Measurements from ENCODE around the gene MLANA. TPM values are rescaled to one million over a fixed set of nuclear protein-coding genes. Genes with fewer than 3 reads are reported as not detected.

Gene MLANA
- polyA plus RNA-seq (not detected in 2 replicates), polyA minus RNA-seq (not detected in 2 replicates)

DNA sequence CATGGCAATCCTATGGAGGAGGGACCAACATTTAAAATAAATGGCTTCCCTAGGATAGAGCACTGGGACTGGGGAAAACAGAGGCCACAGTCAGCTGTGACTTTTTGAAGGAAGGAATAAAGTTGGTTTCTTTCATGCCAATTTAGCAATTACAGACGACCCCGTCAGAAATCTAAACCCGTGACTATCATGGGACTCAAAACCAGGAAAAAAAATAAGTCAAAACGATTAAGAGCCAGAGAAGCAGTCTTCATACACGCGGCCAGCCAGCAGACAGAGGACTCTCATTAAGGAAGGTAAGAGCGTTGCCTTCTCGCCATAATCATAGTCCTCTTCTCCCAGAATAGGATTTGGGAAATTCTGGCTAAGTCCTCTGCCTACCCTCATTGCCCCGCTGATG is at the start of gene MLANA:
Gene MLANA, plus strand, starts transcription at position 249 of the 400 bp plus-strand sequence. CDS start 1,586 bp downstream, outside the sequence.
- Histone ChIP-seq H3K36me3 (ENCODE audit: insufficient read depth, low read length) (no peaks in the 10 kb centered on the region), H3K4me2 (ENCODE audit: low read length) (no peak within 1 kb of the TSS), H3K9me3 (ENCODE audit: low read length) (no peaks in the 10 kb centered on the region), H3K9me2 (ENCODE audit: insufficient read depth, low read length) (no peaks in the 10 kb centered on the region), H3F3A (ENCODE audit: insufficient read depth, low read length, poor library complexity, severe bottlenecking) (no peaks in the 10 kb centered on the region), H2AFZ (ENCODE audit: low read depth, low read length) (no peak within 1 kb of the TSS), H3K79me2 (replicated peaks; ENCODE audit: insufficient read depth, low read length) (no peaks in the 10 kb centered on the region), H4K20me1 (ENCODE audit: insufficient read depth) (no peaks in the 10 kb centered on the region), H3K9ac (ENCODE audit: low read length) (no peak within 1 kb of the TSS), H3K27ac (ENCODE audit: low read length) (no peak within 1 kb of the TSS), H3K4me3 (ENCODE audit: low read length) (no peak within 1 kb of the TSS), H3K27me3 (ENCODE audit: insufficient read depth, low read depth, low read length) (no peaks in the 10 kb centered on the region)
- no peak for TF ChIP-seq RAD21 (conservative IDR thresholded peaks at IDR 0.05)
- TF ChIP-seq CTCF (IDR thresholded peaks at IDR 0.05; ENCODE audit: poor library complexity, severe bottlenecking): no peak
- TF ChIP-seq EP300 (conservative IDR thresholded peaks at IDR 0.05; ENCODE audit: poor library complexity, severe bottlenecking): no peak
- no peak for TF ChIP-seq TAF1 (IDR thresholded peaks at IDR 0.05; ENCODE audit: low read depth)
- no peak for TF ChIP-seq POLR2AphosphoS5 (IDR thresholded peaks at IDR 0.05)
- no peak for TF ChIP-seq SMC3 (conservative IDR thresholded peaks at IDR 0.05; ENCODE audit: poor library complexity)
- TF ChIP-seq EZH2 (IDR thresholded peaks at IDR 0.05; ENCODE audit: borderline replicate concordance, insufficient read depth, low read length, poor library complexity, severe bottlenecking): no peak
- TF ChIP-seq MXI1 (conservative IDR thresholded peaks at IDR 0.05; ENCODE audit: poor library complexity, severe bottlenecking): no peak
- TF ChIP-seq, protein P1, sequence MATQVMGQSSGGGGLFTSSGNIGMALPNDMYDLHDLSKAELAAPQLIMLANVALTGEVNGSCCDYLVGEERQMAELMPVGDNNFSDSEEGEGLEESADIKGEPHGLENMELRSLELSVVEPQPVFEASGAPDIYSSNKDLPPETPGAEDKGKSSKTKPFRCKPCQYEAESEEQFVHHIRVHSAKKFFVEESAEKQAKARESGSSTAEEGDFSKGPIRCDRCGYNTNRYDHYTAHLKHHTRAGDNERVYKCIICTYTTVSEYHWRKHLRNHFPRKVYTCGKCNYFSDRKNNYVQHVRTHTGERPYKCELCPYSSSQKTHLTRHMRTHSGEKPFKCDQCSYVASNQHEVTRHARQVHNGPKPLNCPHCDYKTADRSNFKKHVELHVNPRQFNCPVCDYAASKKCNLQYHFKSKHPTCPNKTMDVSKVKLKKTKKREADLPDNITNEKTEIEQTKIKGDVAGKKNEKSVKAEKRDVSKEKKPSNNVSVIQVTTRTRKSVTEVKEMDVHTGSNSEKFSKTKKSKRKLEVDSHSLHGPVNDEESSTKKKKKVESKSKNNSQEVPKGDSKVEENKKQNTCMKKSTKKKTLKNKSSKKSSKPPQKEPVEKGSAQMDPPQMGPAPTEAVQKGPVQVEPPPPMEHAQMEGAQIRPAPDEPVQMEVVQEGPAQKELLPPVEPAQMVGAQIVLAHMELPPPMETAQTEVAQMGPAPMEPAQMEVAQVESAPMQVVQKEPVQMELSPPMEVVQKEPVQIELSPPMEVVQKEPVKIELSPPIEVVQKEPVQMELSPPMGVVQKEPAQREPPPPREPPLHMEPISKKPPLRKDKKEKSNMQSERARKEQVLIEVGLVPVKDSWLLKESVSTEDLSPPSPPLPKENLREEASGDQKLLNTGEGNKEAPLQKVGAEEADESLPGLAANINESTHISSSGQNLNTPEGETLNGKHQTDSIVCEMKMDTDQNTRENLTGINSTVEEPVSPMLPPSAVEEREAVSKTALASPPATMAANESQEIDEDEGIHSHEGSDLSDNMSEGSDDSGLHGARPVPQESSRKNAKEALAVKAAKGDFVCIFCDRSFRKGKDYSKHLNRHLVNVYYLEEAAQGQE (IDR thresholded peaks at IDR 0.05; ENCODE audit: borderline replicate concordance): no peak

- H3K4me2 ChIP-seq (ENCODE audit: low read length): no peak overlapping the region
- no peaks in the 10 kb centered on the region for H3K9me2 ChIP-seq (ENCODE audit: insufficient read depth, low read length)
- no peak overlapping the region for H3K9ac ChIP-seq (ENCODE audit: low read length)
- H3F3A ChIP-seq (ENCODE audit: insufficient read depth, low read length, poor library complexity, severe bottlenecking): no peaks in the 10 kb centered on the region
- no peaks in the 10 kb centered on the region for H3K27me3 ChIP-seq (ENCODE audit: insufficient read depth, low read depth, low read length)
- H3K9me3 ChIP-seq (ENCODE audit: low read length): no peaks in the 10 kb centered on the region
- H3K4me3 ChIP-seq (ENCODE audit: low read length): no peak overlapping the region
- H3K79me2 ChIP-seq (replicated peaks; ENCODE audit: insufficient read depth, low read length): no peaks in the 10 kb centered on the region
- no peak overlapping the region for H2AFZ ChIP-seq (ENCODE audit: low read depth, low read length)
- H3K36me3 ChIP-seq (ENCODE audit: insufficient read depth, low read length): no peaks in the 10 kb centered on the region
- TF ChIP-seq TAF1 (IDR thresholded peaks at IDR 0.05; ENCODE audit: low read depth) (no peak), CTCF (IDR thresholded peaks at IDR 0.05; ENCODE audit: poor library complexity, severe bottlenecking) (no peak), MXI1 (conservative IDR thresholded peaks at IDR 0.05; ENCODE audit: poor library complexity, severe bottlenecking) (no peak), RAD21 (conservative IDR thresholded peaks at IDR 0.05) (no peak), POLR2AphosphoS5 (IDR thresholded peaks at IDR 0.05) (no peak), EP300 (conservative IDR thresholded peaks at IDR 0.05; ENCODE audit: poor library complexity, severe bottlenecking) (no peak), EZH2 (IDR thresholded peaks at IDR 0.05; ENCODE audit: borderline replicate concordance, insufficient read depth, low read length, poor library complexity, severe bottlenecking) (no peak)
- no peaks in the 10 kb centered on the region for H4K20me1 ChIP-seq (ENCODE audit: insufficient read depth)
- no peak overlapping the region for H3K27ac ChIP-seq (ENCODE audit: low read length)
Measured at GRCh38 chr9:5841771-5842573, 48.7 kb upstream of the MLANA start.
